Hepatocyte (in vitro differentiated cells): ENCODE results near the gene CTRL.

ENCODE experiments used
- CTCF ChIP-seq: fragments of 200-600 bp; sonication (generic); IDR thresholded peaks from 2 replicates; pipeline ENCODE4 v1.5.1; 2016; ENCODE audit warnings: antibody characterized with exemption, mild to moderate bottlenecking; ENCODE audit not compliant: poor library complexity
- EZH2 ChIP-seq: fragments of 200-600 bp; sonication (generic); IDR thresholded peaks from 2 replicates; pipeline ENCODE4 v1.6.1; 2016; ENCODE audit warnings: antibody characterized with exemption, mild to moderate bottlenecking, borderline replicate concordance
- EZH2phosphoT487 ChIP-seq: fragments of 200-600 bp; sonication (generic); IDR thresholded peaks from one replicate; pipeline ENCODE4 v1.6.1; 2018; ENCODE audit warnings: antibody characterized with exemption, mild to moderate bottlenecking, low read depth, moderate library complexity; ENCODE audit not compliant: unreplicated experiment, severe bottlenecking

GRCh38 chr16:67943619-67944504, 12.2 kb upstream of the CTRL start, which contains the start of gene LCAT:
- TF ChIP-seq EZH2phosphoT487 (no peak), CTCF (no peak), EZH2 (no peak)
